H9 (cell line): ENCODE measurements around the gene EPB41L5. TPM values are rescaled to one million over a fixed set of nuclear protein-coding genes. Genes with fewer than 3 reads are reported as not detected.

Experiments used
- DNase-seq: peaks from one replicate; pipeline ENCODE4 v3.0.0-alpha.2; 2017
- H2AFZ ChIP-seq: one replicate; pipeline ENCODE4 v1.6.1; 2013; ENCODE audit warnings: mild to moderate bottlenecking, low read length, control low read depth, moderate library complexity
- H2AK5ac ChIP-seq: 2 replicates; pipeline ENCODE4 v1.6.1; 2013; ENCODE audit warnings: low read length, control low read depth, mixed read lengths; ENCODE audit not compliant: insufficient read length
- H2BK120ac ChIP-seq: one replicate; pipeline ENCODE4 v1.6.1; 2013; ENCODE audit warnings: low read depth, mild to moderate bottlenecking, low read length, control low read depth, inconsistent platforms; ENCODE audit not compliant: poor library complexity, severe bottlenecking
- H2BK12ac ChIP-seq: 2 replicates; pipeline ENCODE4 v1.6.1; 2013; ENCODE audit warnings: low read length, control low read depth, mixed read lengths, low read depth; ENCODE audit not compliant: insufficient read length
- H2BK15ac ChIP-seq: 2 replicates; pipeline ENCODE4 v1.6.1; 2013; ENCODE audit warnings: low read depth, low read length, control low read depth
- H2BK20ac ChIP-seq: one replicate; pipeline ENCODE4 v1.6.1; 2013; ENCODE audit warnings: low read depth, mild to moderate bottlenecking, low read length, control low read depth, inconsistent platforms; ENCODE audit not compliant: poor library complexity, severe bottlenecking
- H2BK5ac ChIP-seq: 2 replicates; pipeline ENCODE4 v1.6.1; 2013; ENCODE audit warnings: low read length, control low read depth, mixed read lengths; ENCODE audit not compliant: insufficient read length
- H3K14ac ChIP-seq: 2 replicates; pipeline ENCODE4 v1.6.1; 2013; ENCODE audit warnings: low read length, control low read depth; ENCODE audit not compliant: insufficient read depth
- H3K18ac ChIP-seq: 2 replicates; pipeline ENCODE4 v1.6.1; 2013; ENCODE audit warnings: low read depth, mild to moderate bottlenecking, mixed read lengths, low read length, control low read depth; ENCODE audit not compliant: insufficient read length
- H3K23ac ChIP-seq: 2 replicates; pipeline ENCODE4 v1.6.1; 2013; ENCODE audit warnings: low read length, control low read depth, mixed read lengths, low read depth; ENCODE audit not compliant: insufficient read length
- H3K23me2 ChIP-seq: 2 replicates; pipeline ENCODE4 v1.6.1; 2013; ENCODE audit warnings: low read depth, mild to moderate bottlenecking, mixed read lengths, low read length, control low read depth; ENCODE audit not compliant: insufficient read length, poor library complexity, severe bottlenecking
- H3K27ac ChIP-seq: 2 replicates; pipeline ENCODE4 v1.5.1; 2013; ENCODE audit warnings: low read length, control low read depth, mixed read lengths, low read depth; ENCODE audit not compliant: insufficient read length
- H3K27me3 ChIP-seq: 2 replicates; pipeline ENCODE4 v1.6.1; 2013; ENCODE audit warnings: low read length, control low read depth, inconsistent platforms; ENCODE audit not compliant: insufficient read depth
- H3K4ac ChIP-seq: 2 replicates; pipeline ENCODE4 v1.6.1; 2013; ENCODE audit warnings: low read depth, mild to moderate bottlenecking, control low read depth, inconsistent platforms, low read length, moderate library complexity
- H3K4me1 ChIP-seq: 2 replicates; pipeline ENCODE4 v1.6.1; 2013; ENCODE audit warnings: low read length, control low read depth, inconsistent platforms; ENCODE audit not compliant: insufficient read depth
- H3K4me2 ChIP-seq: 2 replicates; pipeline ENCODE4 v1.6.1; 2013; ENCODE audit warnings: low read length, control low read depth, mixed read lengths; ENCODE audit not compliant: insufficient read length, insufficient read depth
- H3K56ac ChIP-seq: 2 replicates; pipeline ENCODE4 v1.6.1; 2013; ENCODE audit warnings: low read depth, mild to moderate bottlenecking, mixed read lengths, low read length, control low read depth; ENCODE audit not compliant: insufficient read length
- H3K79me1 ChIP-seq: 2 replicates; pipeline ENCODE4 v1.6.1; 2013; ENCODE audit warnings: low read depth, mild to moderate bottlenecking, moderate library complexity, low read length, control low read depth, inconsistent platforms; ENCODE audit not compliant: insufficient read depth, poor library complexity, severe bottlenecking
- H3K79me2 ChIP-seq: 2 replicates; pipeline ENCODE4 v1.6.1; 2013; ENCODE audit warnings: low read length, control low read depth, inconsistent platforms; ENCODE audit not compliant: insufficient read depth
- H3K9ac ChIP-seq: 2 replicates; pipeline ENCODE4 v1.6.1; 2013; ENCODE audit warnings: low read length, control low read depth, mixed read lengths; ENCODE audit not compliant: insufficient read length; ENCODE audit errors: extremely low read depth
- H3K9me3 ChIP-seq: one replicate; pipeline ENCODE4 v1.6.1; 2013; ENCODE audit warnings: low read depth, low read length, inconsistent platforms; ENCODE audit not compliant: control insufficient read depth
- H3T11ph ChIP-seq: one replicate; pipeline ENCODE4 v1.6.1; 2013; ENCODE audit warnings: mild to moderate bottlenecking, low read length, control low read depth, inconsistent platforms
- H4K20me1 ChIP-seq: one replicate; pipeline ENCODE4 v1.6.1; 2013; ENCODE audit not compliant: control insufficient read depth, insufficient read length, insufficient read depth
- H4K5ac ChIP-seq: 2 replicates; pipeline ENCODE4 v1.6.1; 2013; ENCODE audit warnings: low read depth, mild to moderate bottlenecking, mixed read lengths, low read length, control low read depth; ENCODE audit not compliant: insufficient read length
- H4K8ac ChIP-seq: replicated peaks from 2 replicates; pipeline ENCODE4 v1.6.1; 2013; ENCODE audit warnings: low read length, control low read depth, mixed read lengths, low read depth; ENCODE audit not compliant: insufficient read length
- H4K91ac ChIP-seq: 2 replicates; pipeline ENCODE4 v1.6.1; 2013; ENCODE audit warnings: low read depth, mild to moderate bottlenecking, moderate library complexity, mixed read lengths, low read length, control low read depth; ENCODE audit not compliant: insufficient read length
- H3K27ac Mint-ChIP-seq, 3 experiments: 2 replicates in 2 of 3; 3 replicates in 1 of 3; pipeline ENCODE4 v1.8.0; 2020 to 2021; ENCODE audit warnings: mixed read lengths in 3 of 3, mild to moderate bottlenecking in 1 of 3, moderate library complexity in 1 of 3
- H3K27me3 Mint-ChIP-seq: 2 replicates; pipeline ENCODE4 v1.8.0; 2021; ENCODE audit warnings: low read depth, mild to moderate bottlenecking, moderate library complexity, mixed read lengths
- H3K36me3 Mint-ChIP-seq, 3 experiments: 2 replicates in 2 of 3; 3 replicates in 1 of 3; pipeline ENCODE4 v1.8.0; 2020 to 2021; ENCODE audit warnings: low read depth in 3 of 3, mixed read lengths in 3 of 3; ENCODE audit not compliant: insufficient read depth in 1 of 3
- H3K4me1 Mint-ChIP-seq, 2 experiments: 2 replicates each; pipeline ENCODE4 v1.8.0; 2020; ENCODE audit warnings: mixed read lengths in 2 of 2
- H3K4me3 Mint-ChIP-seq, 2 experiments: 2 replicates in 1 of 2; 3 replicates in 1 of 2; pipeline ENCODE4 v1.8.0; 2020 to 2021; ENCODE audit warnings: mild to moderate bottlenecking in 2 of 2, mixed read lengths in 2 of 2, moderate library complexity in 1 of 2
- H3K9me3 Mint-ChIP-seq, 2 experiments: 2 replicates in 1 of 2; 3 replicates in 1 of 2; pipeline ENCODE4 v1.8.0; 2020; ENCODE audit warnings: mild to moderate bottlenecking in 2 of 2, mixed read lengths in 2 of 2, moderate library complexity in 1 of 2
- WGBS: extraction: QIAGEN DNeasy Blood & Tissue Kit; methylation state at CpG from one replicate; pipeline ENCODE4 v1.1.7; 2013; ENCODE audit warnings: missing lambda C conversion rate, low lambda C conversion rate, mixed read lengths; ENCODE audit not compliant: insufficient read length; ENCODE audit errors: extremely low coverage; 5-methylcytosine and 5-hydroxymethylcytosine counted together
- total RNA-seq: library from RNA; stranded (reverse); gene quantifications from 2 replicates; pipeline ENCODE4 v1.2.1, GENCODE V29; 2021
- TF ChIP-seq, protein P1 (sequence below): fragments of 200-600 bp; sonication (generic); conservative IDR thresholded peaks from 3 replicates; pipeline ENCODE4 v1.8.0; 2021; ENCODE audit warnings: antibody characterized with exemption, mild to moderate bottlenecking

Gene EPB41L5
- total RNA-seq, 1 experiment from 2014 or later = 40.4 TPM

DNA sequence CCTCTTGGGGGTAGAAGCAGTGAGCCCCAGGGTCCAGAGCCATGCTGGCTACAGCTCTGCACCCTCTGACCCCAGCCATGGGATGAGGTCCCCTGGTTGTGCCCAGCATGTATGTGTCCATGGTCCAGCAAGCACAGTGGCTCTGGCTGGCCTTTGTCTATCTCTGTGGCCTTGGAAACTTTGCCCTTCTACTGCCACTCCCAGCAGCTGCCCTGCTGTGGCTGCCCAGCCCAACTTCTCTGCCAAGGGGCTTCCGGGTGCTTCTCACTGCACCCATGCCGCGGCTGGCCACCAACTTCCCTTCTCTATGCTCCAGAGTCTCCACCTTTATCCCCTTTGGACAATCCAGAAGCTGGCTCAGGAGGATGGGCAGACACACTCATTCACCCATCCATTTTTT lies 191.5 kb downstream of the EPB41L5 start:
- no peak overlapping the region for H2BK5ac ChIP-seq
- DNase-seq = no peak
- H3K79me2 ChIP-seq = no peaks in the 10 kb centered on the region
- no peak overlapping the region for H3K18ac ChIP-seq
- no CpG with 5 or more reads among the region's 3 CpGs for WGBS
- H3K4me1 ChIP-seq = peaks cover 3% of the 10 kb centered on the region; the same call in 1 of the 2 replicates
- H4K8ac ChIP-seq = no peak overlapping the region
- H3K27ac Mint-ChIP-seq = no peak overlapping the region
- no peak overlapping the region for H2BK15ac ChIP-seq
- peaks cover 4 to 8% of the 10 kb centered on the region in 2 experiments; a peak in 3 of 4 replicates for H3K4me1 Mint-ChIP-seq
- H3K27me3 Mint-ChIP-seq = no peaks in the 10 kb centered on the region
- H2BK120ac ChIP-seq = no peak overlapping the region
- no peak overlapping the region for H3K23ac ChIP-seq
- TF ChIP-seq, protein P1, sequence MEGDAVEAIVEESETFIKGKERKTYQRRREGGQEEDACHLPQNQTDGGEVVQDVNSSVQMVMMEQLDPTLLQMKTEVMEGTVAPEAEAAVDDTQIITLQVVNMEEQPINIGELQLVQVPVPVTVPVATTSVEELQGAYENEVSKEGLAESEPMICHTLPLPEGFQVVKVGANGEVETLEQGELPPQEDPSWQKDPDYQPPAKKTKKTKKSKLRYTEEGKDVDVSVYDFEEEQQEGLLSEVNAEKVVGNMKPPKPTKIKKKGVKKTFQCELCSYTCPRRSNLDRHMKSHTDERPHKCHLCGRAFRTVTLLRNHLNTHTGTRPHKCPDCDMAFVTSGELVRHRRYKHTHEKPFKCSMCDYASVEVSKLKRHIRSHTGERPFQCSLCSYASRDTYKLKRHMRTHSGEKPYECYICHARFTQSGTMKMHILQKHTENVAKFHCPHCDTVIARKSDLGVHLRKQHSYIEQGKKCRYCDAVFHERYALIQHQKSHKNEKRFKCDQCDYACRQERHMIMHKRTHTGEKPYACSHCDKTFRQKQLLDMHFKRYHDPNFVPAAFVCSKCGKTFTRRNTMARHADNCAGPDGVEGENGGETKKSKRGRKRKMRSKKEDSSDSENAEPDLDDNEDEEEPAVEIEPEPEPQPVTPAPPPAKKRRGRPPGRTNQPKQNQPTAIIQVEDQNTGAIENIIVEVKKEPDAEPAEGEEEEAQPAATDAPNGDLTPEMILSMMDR = no peak
- no peaks in the 10 kb centered on the region for H3K9me3 Mint-ChIP-seq
- no peak overlapping the region for H4K91ac ChIP-seq
- no peak overlapping the region for H2AK5ac ChIP-seq
- H2AFZ ChIP-seq = no peak overlapping the region
- no peaks in the 10 kb centered on the region for H3K23me2 ChIP-seq
- H3K9ac ChIP-seq = no peak overlapping the region
- H4K20me1 ChIP-seq = no peaks in the 10 kb centered on the region
- H3K4me3 Mint-ChIP-seq = no peak overlapping the region
- no peak overlapping the region; the same call in 1 of the 2 replicates for H3K14ac ChIP-seq
- H3K56ac ChIP-seq = no peak overlapping the region
- no peaks in the 10 kb centered on the region for H3K9me3 ChIP-seq
- H3K27ac ChIP-seq = no peak overlapping the region
- no peak overlapping the region for H4K5ac ChIP-seq
- H2BK12ac ChIP-seq = no peak overlapping the region
- H3K36me3 Mint-ChIP-seq = no peaks in the 10 kb centered on the region
- H3K27me3 ChIP-seq = no peaks in the 10 kb centered on the region
- no peak overlapping the region for H3K4me2 ChIP-seq
- no peak overlapping the region for H2BK20ac ChIP-seq
- no peaks in the 10 kb centered on the region for H3K79me1 ChIP-seq
- H3K4ac ChIP-seq = no peak overlapping the region
- no peak overlapping the region for H3T11ph ChIP-seq
